GM18873 (cell line): ENCODE data around the gene SLC2A13.
"Not testable (repeated sequence)": the region's sequence is repeated elsewhere in the genome, so short reads cannot be mapped to it uniquely, and the experiment has no call there.

Source experiments
- ATAC-seq: cut with Tn5 transposase; IDR thresholded peaks from one replicate; pipeline ENCODE4 v1.9.1; 2021; ENCODE audit warnings: mild to moderate bottlenecking, moderate library complexity, moderate number of reproducible peaks; ENCODE audit not compliant: unreplicated experiment, low FRiP score

The SLC2A13 gene

DNA sequence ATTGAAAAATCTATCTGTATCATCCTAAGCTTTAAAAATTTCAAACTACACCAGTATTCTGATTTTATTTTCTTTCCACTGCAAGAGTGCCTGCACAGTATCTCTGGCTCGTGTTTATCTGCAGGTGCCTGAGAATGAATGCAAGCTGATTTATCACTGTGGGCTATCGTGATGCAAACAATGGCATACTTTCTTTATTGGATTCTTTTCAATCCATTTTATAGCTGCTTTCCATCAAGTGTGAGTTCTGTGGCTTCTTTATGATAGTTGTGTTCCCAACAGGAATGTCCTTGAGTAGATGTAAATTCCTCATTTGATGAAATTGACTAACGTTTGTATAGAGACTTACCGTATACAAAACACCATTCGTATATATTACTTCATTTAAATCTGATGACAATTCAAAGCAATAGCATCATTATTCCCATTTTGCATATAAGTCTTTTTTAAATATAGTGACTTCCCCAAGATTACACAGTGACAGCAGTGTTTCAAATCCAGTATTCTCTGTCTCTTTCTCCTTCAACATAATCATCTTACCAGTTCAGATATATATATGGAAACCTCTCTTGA is 326.0 kb downstream of the SLC2A13 start:
- ATAC-seq: no peak

DNA sequence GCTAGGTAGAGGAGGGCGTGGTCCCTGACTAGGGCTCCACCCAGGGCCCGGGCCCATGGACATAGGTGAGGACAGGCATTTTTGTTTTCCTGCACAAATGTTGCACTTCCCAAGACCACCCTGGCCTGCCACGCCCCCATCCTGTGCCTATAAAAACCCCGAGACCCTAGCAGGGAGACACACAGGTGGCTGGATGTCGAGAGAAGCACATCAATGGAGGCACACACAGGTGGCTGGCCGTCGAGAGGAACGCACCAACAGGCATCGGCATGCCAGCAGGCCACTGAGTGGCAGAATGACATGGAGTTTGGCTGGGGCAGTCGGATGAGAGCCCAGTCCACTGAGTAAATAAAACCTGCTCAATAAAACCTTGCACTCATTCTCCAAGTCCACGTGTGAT is 328.4 kb downstream of the SLC2A13 start:
- ATAC-seq: no peak

DNA sequence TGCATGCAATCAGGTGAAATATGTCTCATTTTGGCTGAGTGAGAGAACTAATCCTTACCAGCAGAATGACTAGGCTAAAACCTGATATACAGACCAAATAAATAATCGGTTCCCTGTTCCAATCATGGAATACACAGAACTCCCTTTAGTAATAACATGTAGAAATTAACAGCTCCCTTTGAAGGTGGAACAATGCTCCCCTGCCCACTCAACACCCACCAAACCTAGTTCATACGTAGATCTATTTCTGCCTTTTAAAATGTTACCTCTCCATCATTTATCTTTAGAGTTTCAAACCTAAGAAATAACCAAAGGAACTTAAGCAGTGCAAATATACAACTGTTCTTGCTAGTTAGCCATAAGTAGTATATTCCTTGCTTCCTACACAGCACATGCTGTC is 332.6 kb downstream of the SLC2A13 start:
- ATAC-seq: no peak

DNA sequence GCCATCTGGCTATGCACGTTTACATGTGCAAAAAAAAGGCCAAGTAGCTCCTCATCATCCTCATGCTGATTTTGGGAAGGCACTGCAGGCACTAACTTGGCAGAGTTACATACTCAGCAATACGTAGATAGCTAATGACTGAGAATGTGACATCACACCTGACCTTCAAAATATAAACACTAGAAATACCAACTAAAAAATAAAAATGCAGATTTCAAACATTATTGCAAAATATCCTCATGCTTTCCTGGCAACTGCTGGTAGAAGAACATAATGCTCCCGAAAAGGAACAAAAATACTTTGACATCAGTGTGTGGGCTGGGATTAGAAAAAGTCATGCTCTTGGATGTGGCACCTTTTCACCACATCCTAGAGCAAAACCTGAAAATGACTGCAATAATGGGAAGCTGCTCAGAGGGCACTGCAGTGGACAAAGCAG is 333.0 kb downstream of the SLC2A13 start:
- no peak for ATAC-seq

DNA sequence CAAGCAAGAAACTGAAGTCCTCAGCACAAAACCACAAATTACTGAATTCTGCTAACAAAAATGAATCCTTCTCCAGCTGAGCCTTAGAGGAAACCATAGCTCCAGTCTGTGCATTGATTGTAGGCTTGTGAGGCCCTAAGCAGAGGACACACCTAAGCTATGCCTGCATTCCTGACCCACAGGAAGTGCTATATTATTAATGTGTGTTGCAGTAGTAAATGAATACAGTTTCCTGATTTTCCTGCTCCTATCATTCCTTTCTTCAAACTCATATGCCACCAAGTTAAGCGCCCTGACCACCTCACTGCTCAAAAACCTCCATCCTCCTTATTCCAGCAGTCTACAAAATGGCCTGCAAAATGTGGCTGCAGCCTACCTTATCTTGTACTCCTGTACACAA is 334.4 kb downstream of the SLC2A13 start:
- ATAC-seq: no peak

DNA sequence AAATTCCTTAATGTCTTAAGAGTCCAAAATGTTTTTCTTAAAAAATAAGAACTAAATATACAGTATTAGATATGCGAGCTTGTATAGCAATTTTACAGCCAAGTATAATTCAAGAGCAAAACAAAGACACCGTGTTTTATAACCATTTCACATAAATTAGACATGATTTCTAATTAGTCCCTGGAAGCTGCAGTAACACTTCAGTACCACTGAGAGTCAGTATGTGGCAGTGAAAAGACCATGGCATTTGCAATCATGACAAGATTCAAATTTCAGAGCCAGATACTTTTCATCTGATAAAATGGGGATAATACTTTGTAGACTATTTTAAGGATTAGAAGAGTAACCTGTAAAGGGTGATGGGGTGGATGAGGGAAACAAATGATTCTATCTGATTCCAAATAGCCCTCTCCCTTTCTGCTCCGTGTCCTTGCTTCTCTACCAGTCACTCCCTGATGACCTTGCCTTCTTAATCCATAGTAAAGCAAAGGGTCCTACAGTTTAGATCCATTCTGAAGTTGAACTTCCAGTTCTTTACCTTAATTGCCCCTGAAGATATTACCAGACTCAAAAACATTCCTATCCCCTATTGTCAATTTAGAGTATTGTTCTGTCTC is 340.8 kb downstream of the SLC2A13 start:
- peak; percentile 62 for ATAC-seq

DNA sequence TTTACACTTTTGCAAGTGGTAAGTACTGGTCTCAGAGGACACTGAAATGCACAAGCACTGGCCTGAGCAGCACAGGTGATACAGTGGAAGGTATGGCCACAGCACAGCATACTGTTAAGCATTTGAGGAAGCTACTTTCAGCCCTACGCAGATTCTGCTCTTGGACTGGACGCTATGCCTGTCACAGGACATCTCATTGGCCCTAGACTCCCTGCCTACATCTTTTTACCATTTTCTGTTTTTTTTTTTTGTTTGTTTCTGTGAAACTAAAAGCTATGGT is 342.1 kb downstream of the SLC2A13 start:
- no peak for ATAC-seq

DNA sequence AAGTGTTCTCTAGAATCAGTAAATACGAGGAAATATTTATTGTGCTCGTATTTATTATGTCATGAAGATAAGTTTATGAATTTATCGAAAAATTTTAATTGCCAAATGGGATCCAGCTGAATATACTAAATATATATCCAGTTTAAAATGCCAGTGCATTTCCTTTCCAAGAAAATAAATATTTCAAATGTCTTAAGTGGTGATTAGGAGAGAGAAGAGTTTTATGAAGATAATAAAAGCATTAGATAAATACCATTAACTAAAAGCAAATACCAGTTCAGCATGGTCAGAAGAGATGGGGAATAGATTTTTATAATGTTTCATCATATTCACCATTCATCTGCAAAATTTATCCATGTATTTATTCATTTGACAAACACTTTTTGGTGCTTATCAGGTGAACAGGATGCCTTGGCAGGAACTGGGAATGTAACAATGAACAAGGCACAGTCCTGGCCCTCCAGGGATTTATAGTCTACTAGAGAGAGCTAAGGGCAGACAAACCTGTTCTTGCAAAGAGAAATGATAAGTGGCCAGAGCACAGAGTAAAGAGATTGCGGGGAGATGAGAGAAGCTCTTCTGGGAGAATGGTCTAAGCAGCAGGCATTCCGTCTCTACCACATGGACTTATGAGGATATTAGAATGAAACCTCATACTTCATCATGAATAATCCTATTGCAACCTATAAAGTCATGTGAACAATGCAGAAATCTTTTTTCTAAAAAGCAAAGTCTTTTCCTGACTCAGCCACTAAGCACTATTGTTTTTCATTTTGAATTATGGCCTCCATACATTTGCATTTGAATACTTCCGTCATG is 342.6 kb downstream of the SLC2A13 start:
- ATAC-seq: no peak

DNA sequence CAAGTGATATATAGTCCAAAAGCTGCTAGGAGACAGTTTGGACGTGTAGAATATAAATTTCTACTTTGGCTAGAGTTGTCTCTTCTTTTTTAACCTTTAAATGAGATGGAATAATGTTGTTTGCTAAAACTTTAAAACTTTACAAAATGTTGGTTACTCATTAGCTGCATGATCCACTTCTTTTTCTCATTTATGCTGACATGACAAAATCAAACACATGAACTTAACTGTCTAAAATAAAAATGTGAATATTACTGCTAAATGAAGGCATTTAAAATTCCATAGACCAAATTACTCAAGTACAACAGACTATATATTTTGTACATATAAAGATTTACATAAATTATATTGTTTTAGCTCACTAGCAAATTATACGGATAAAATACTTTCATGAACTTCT is 350.4 kb downstream of the SLC2A13 start:
- ATAC-seq: no peak

DNA sequence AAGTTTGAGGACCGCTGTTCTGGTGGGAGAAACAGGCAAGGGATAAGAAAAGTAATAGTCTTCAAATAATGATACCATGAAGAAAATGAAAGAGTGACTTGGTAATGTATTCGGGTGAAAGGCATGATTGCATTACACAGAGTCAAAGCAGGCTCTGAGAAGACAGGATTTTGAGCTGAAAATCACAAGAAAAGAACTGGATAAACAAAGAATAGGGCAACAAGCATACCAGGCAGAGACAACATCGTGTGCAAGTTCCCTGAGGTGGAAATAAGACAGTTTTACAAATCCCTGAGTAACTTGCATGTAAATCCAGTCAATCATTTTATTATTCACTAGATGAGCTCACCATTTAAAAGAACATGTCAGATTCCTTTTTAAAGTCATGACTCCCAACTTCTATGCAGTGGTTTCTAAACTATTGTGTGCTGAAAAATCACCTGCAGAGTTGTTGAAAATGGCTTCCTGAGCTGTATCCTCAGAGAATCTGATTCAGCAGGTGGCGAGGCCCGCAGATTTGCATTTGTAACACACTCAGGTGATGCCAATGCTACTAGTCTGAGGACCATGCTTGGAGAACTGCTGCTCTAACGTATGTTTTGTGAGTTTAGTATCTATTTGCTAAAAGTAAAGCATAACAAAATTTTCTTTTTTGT is 353.3 kb downstream of the SLC2A13 start:
- ATAC-seq: no peak

DNA sequence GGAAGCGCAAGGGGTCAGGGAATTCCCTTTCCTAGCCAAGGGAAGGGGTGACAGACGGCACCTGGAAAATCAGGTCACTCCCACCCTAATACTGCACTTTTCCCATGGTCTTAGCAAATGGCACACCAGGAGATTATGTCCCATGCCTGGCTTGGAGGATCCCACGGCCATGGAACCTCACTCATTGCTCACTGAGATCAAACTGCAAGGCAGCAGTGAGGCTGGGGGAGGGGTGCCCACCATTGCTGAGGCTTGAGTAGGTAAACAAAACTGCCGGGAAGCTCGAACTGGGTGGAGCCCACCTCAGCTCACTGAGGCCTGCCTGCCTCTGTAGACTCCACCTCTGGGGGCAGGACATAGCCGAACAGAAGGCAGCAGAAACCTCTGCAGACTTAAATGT is 359.7 kb downstream of the SLC2A13 start:
- ATAC-seq: not testable (repeated sequence)

DNA sequence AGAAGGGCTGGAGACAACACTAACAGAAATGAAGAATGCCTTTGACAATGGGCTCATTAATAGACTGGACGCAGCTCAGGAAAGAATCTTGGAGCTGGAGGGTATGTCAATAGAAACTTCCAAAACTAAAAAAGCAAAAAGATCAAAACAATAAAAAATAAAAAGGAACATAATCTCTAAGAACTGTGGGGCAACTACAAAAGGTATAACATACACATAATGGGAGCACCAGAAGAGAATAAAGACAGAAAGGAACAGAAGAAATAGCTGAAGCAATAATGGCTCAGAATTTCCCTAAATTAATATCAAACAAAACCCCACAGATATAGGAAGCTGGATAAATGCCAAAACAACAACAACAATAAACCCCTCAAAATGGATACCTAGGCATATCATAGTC is 362.2 kb downstream of the SLC2A13 start:
- ATAC-seq: no peak

DNA sequence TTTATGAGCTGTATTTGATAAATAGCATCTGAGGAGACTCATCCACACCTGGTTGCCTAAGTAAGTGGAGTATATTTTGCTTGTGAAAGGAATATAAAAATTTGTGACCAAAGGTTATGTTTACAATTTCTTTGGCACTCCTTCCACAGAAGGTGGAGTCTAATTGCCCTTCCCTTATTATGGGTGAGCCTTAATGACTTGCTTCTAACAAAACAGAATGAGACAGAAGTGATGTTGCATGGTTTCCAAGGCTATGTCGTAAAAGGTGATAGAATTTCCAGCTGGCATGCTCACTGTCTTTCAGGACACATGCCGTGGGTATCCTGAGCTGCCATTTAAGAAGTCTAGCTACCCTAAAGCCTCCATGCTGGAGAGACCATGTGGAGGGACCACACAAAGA is 369.5 kb downstream of the SLC2A13 start:
- no peak for ATAC-seq

DNA sequence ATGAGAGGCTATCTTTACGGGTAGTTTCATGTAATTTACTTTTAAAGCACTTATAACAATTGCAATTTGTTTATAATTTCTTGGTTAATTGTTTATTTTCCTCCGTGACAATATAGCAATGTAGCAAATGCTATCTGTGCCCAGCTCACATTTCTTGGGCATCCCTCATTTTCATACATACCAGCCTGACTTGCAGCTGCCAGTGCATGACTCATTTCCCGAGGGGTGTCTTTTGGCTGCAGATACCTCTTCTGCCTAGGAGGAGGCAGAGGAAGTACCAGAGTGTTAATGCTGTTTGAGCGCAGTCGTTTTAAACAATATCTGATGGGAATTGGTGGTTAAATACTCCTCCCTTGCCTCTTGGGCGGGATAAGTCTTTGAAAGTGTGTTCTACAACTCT is 382.1 kb downstream of the SLC2A13 start:
- ATAC-seq: peak; percentile 73

DNA sequence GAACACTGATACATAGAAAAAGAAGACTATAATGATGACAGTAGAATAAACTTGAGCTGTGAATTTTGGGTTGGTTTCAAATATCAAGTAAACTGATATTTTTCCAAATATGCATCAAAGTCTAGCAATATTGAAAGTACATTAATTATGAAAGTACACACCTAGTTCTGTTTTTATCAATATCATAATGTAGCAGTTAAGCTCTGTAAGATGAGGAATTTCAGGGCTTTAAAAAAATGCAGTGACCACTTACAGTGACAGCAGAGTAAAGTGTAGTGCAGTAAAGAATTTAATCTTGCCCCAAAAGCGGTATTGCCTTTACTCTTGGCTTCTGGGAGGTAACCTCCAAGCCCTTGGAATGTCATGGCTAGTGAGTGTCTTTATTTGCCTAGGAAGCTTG is 383.4 kb downstream of the SLC2A13 start:
- no peak for ATAC-seq

DNA sequence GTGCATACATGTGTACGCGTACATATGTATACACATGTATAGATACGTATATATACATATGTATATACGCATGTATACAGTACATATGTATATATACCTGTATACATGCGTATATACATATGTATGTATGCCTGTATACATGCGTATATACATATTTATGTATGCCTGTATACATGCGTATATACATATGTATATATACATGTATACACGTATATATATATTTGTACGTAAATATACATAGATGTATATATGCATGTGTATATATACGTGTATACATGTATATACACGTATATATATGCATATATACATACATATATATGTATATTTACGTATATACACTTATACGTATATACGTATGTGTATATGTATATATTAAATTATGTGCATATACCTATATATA is 392.3 kb downstream of the SLC2A13 start:
- no peak for ATAC-seq

DNA sequence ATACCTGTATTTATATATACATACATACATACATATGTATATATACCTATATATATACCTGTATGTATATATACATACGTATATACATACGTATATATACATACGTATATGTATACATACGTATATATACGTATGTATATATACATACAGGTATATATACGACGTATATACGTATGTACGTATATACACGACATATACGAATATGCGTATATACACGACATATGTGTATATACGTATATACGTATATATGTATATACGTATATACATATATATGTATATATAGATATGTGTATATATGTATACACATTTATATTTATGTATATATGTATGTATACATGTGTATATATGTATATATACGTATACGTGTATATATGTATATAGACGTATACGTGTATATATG is 393.5 kb downstream of the SLC2A13 start:
- no peak for ATAC-seq
